B cell (primary cell): ENCODE data around the gene TMTC3. TPM values are rescaled to one million over a fixed set of nuclear protein-coding genes. Genes with fewer than 3 reads are reported as not detected.

ENCODE experiments used
- ATAC-seq: fragments of 200-7000 bp; cut with Tn5 transposase; one replicate; pipeline ENCODE4 v1.10.0; 2021; ENCODE audit warnings: low read depth, mild to moderate bottlenecking, moderate number of reproducible peaks, moderate library complexity
- CTCF ChIA-PET: fragments of 350-600 bp; sonication (Branson Sonifier 250); formaldehyde crosslinking; loops from one replicate; lab custom pipeline; 2021; ENCODE audit warnings: antibody characterized with exemption, inconsistent platforms; lab: Charles Lee
- POLR2A ChIA-PET: fragments of 350-600 bp; sonication (Branson Sonifier 250); formaldehyde crosslinking; loops from one replicate; lab custom pipeline; 2021; ENCODE audit warnings: antibody characterized with exemption; lab: Charles Lee
- DNase-seq: peaks from one replicate; pipeline ENCODE4 v3.0.0; 2013
- H2AFZ ChIP-seq: 2 replicates; pipeline ENCODE4 v1.6.1; 2012; ENCODE audit warnings: mild to moderate bottlenecking, low read depth, low read length; ENCODE audit not compliant: insufficient read depth, poor library complexity, severe bottlenecking
- H3K27ac ChIP-seq, 2 donors: 1 replicate in 1 of 2; 2 replicates in 1 of 2; pipeline ENCODE4 v1.5.1; 2012 to 2013; ENCODE audit warnings: low read length in 2 of 2, mild to moderate bottlenecking in 2 of 2, moderate library complexity in 1 of 2
- H3K27me3 ChIP-seq, 4 experiments: fragments of 200-600 bp in 1 of 4; sonication (generic) in 1 of 4; replicated peaks in 1 of 4; 1 replicate in 2 of 4; 2 replicates in 2 of 4; pipeline versions ENCODE4 v1.6.1 to v1.7.0; 2013 to 2016; ENCODE audit warnings: low read length in 3 of 4, mild to moderate bottlenecking in 2 of 4, mixed read lengths in 1 of 4, moderate library complexity in 1 of 4; ENCODE audit not compliant: insufficient read depth in 4 of 4, control insufficient read depth in 3 of 4; ENCODE audit errors: control extremely low read depth in 1 of 4
- H3K36me3 ChIP-seq, 2 experiments: replicated peaks in 1 of 2; 1 replicate in 1 of 2; 2 replicates in 1 of 2; pipeline versions ENCODE4 v1.6.1 to v1.7.1; 2013; ENCODE audit warnings: low read length in 1 of 2; ENCODE audit not compliant: insufficient read depth in 2 of 2, control insufficient read depth in 1 of 2; ENCODE audit errors: control extremely low read depth in 1 of 2, extremely low read depth in 1 of 2
- H3K4me1 ChIP-seq, 2 donors: fragments of 200-600 bp in 1 of 2; sonication (generic) in 1 of 2; 1 replicate in 1 of 2; 2 replicates in 1 of 2; pipeline versions ENCODE4 v1.5.1 to v1.6.1; 2013 to 2017; ENCODE audit warnings: low read length in 2 of 2; ENCODE audit not compliant: control insufficient read depth in 2 of 2, insufficient read depth in 2 of 2
- H3K4me2 ChIP-seq: replicated peaks from 2 replicates; pipeline ENCODE3; 2012; ENCODE audit warnings: mild to moderate bottlenecking, low read depth, low read length; ENCODE audit not compliant: poor library complexity, severe bottlenecking
- H3K4me3 ChIP-seq, 5 experiments: fragments of 200-600 bp in 1 of 5; sonication (generic) in 1 of 5; 1 replicate in 3 of 5; 2 replicates in 2 of 5; pipeline versions ENCODE4 v1.5.1 to v1.7.0; 2011 to 2016; ENCODE audit warnings: low read length in 4 of 5, mild to moderate bottlenecking in 4 of 5, low read depth in 2 of 5, control low read depth in 1 of 5, moderate library complexity in 1 of 5; ENCODE audit not compliant: insufficient read depth in 1 of 5; ENCODE audit errors: control extremely low read depth in 1 of 5, extremely low read depth in 1 of 5
- H3K79me2 ChIP-seq: fragments of 200-600 bp; sonication (generic); one replicate; pipeline ENCODE4 v1.6.0; 2016; ENCODE audit warnings: low read length; ENCODE audit not compliant: control insufficient read depth, insufficient read depth
- H3K9ac ChIP-seq: fragments of 200-600 bp; sonication (generic); 2 replicates; pipeline ENCODE4 v1.6.1; 2017; ENCODE audit warnings: mild to moderate bottlenecking, low read length, moderate library complexity
- H3K9me3 ChIP-seq, 3 donors: one replicate each; pipeline versions ENCODE4 v1.6.1 to v1.7.1; 2013; ENCODE audit warnings: low read length in 2 of 3; ENCODE audit not compliant: control insufficient read depth in 2 of 3, insufficient read depth in 1 of 3; ENCODE audit errors: control extremely low read depth in 1 of 3
- H4K20me1 ChIP-seq: 2 replicates; pipeline ENCODE4 v1.6.0; 2012; ENCODE audit warnings: mild to moderate bottlenecking, low read length; ENCODE audit not compliant: insufficient read depth, control insufficient read depth, poor library complexity, severe bottlenecking
- H3K27ac Mint-ChIP-seq: one replicate; pipeline ENCODE4 v1.8.0; 2021; ENCODE audit warnings: mixed read lengths
- H3K27me3 Mint-ChIP-seq: one replicate; pipeline ENCODE4 v1.8.0; 2021; ENCODE audit warnings: mixed read lengths
- H3K4me1 Mint-ChIP-seq: one replicate; pipeline ENCODE4 v1.8.0; 2021; ENCODE audit warnings: mixed read lengths
- H3K4me3 Mint-ChIP-seq: one replicate; pipeline ENCODE4 v1.8.0; 2021; ENCODE audit warnings: mixed read lengths
- H3K9me3 Mint-ChIP-seq: one replicate; pipeline ENCODE4 v1.8.0; 2022; ENCODE audit warnings: mixed read lengths; ENCODE audit not compliant: insufficient read depth
- EZH2 ChIP-seq: IDR thresholded peaks from 2 replicates; pipeline ENCODE4 v1.6.1; 2012; ENCODE audit warnings: borderline replicate concordance, low read depth, mild to moderate bottlenecking, moderate library complexity, low read length; ENCODE audit not compliant: insufficient read depth, poor library complexity, severe bottlenecking
- WGBS: methylation state at CpG from one replicate; pipeline ENCODE4 v1.1.5; 2013; ENCODE audit warnings: missing lambda C conversion rate; ENCODE audit not compliant: insufficient coverage; 5-methylcytosine and 5-hydroxymethylcytosine counted together
- intact Hi-C: fragments of 100-400 bp; cut with micrococcal nuclease; formaldehyde crosslinking; loops from one replicate; pipeline ENCODE4 v1.10.0; 2022
- polyA plus RNA-seq: library from polyadenylated mRNA; depleted of rRNA; stranded (reverse); fragments of >200 nt; gene quantifications from 2 replicates; pipeline ENCODE4 v1.2.3, GENCODE V29; 2012
- total RNA-seq, 2 donors: library from RNA; stranded (reverse); fragments of 120-200 nt in 1 of 2; gene quantifications; 1 replicate in 1 of 2; 2 replicates in 1 of 2; pipeline versions ENCODE4 v1.2.3 to v1.2.4, GENCODE V29; 2013 to 2022
- TF ChIP-seq, protein P1 (sequence below): fragments of 200-600 bp; IDR thresholded peaks from one replicate; pipeline ENCODE4 v1.8.0; 2022; ENCODE audit warnings: antibody characterized with exemption, mild to moderate bottlenecking

Gene TMTC3
- total and polyA plus RNA-seq, 2 donors (not counting 1 experiment from before 2014, with no cell fraction given), result 1.7 to 10.1 TPM

DNA sequence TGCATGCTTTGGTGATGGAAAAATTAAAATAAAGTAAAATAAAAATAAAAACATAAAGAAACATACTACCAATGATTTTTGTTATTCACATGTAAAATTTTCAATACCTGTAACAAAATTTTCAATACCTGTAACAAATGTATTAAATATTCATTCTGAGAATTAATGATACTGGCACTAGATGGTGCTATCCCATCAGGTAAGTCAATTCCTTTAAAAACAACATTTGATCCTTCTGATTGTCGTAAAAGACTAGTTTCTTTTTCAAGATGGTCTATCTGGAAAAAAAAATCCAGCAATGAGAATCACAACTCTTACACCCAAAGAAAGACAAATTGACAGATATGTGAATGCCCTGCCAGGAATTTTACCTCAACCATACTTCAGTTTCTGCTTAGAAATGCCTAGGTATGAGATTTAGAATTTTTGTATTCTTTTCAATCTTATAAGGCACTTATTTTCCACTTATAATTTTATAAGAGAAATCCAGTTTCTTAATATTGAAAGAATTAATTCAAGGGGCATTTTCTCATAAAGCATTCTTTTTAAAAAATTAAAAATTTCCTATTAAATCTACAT lies 30.9 kb upstream of the TMTC3 start:
- TF ChIP-seq EZH2, result no peak
- TF ChIP-seq, protein P1, sequence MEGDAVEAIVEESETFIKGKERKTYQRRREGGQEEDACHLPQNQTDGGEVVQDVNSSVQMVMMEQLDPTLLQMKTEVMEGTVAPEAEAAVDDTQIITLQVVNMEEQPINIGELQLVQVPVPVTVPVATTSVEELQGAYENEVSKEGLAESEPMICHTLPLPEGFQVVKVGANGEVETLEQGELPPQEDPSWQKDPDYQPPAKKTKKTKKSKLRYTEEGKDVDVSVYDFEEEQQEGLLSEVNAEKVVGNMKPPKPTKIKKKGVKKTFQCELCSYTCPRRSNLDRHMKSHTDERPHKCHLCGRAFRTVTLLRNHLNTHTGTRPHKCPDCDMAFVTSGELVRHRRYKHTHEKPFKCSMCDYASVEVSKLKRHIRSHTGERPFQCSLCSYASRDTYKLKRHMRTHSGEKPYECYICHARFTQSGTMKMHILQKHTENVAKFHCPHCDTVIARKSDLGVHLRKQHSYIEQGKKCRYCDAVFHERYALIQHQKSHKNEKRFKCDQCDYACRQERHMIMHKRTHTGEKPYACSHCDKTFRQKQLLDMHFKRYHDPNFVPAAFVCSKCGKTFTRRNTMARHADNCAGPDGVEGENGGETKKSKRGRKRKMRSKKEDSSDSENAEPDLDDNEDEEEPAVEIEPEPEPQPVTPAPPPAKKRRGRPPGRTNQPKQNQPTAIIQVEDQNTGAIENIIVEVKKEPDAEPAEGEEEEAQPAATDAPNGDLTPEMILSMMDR, result peak; percentile 42
- H3K36me3 ChIP-seq, result peaks cover 1 to 27% of the 10 kb centered on the region in 2 experiments
- H3K4me1 Mint-ChIP-seq, result peaks cover 2% of the 10 kb centered on the region
- H3K27ac ChIP-seq, result no peak overlapping the region
- no peaks in the 10 kb centered on the region for H3K9me3 ChIP-seq
- no peaks in the 10 kb centered on the region for H3K9me3 Mint-ChIP-seq
- H3K4me3 Mint-ChIP-seq, result no peak overlapping the region
- no peaks in the 10 kb centered on the region for H4K20me1 ChIP-seq
- WGBS, result no CpG with 5 or more reads among the region's 1 CpG
- no peaks in the 10 kb centered on the region for H3K4me1 ChIP-seq
- H2AFZ ChIP-seq, result no peak overlapping the region
- no peaks in the 10 kb centered on the region for H3K79me2 ChIP-seq
- peak; percentile 26 for DNase-seq
- no peak overlapping the region for H3K4me2 ChIP-seq
- no peak overlapping the region for H3K9ac ChIP-seq
- no peak overlapping the region for H3K27ac Mint-ChIP-seq
- H3K4me3 ChIP-seq, result no peak overlapping the region
- no peaks in the 10 kb centered on the region for H3K27me3 Mint-ChIP-seq
- POLR2A ChIA-PET, result no interaction called here
- no peak for ATAC-seq
- H3K27me3 ChIP-seq, result no peaks in the 10 kb centered on the region
- CTCF ChIA-PET, result interaction anchor here (1.4 kb wide), 1 partner anchor 10 kb away, joined by 3 read pairs; no protein-coding TSS in a partner anchor
- intact Hi-C loops, result loop anchor here (2.0 to 5.0 kb wide), 2 partner anchors 32 to 906 kb away; partner anchors contain the start of genes CEP290 and TMTC3

DNA sequence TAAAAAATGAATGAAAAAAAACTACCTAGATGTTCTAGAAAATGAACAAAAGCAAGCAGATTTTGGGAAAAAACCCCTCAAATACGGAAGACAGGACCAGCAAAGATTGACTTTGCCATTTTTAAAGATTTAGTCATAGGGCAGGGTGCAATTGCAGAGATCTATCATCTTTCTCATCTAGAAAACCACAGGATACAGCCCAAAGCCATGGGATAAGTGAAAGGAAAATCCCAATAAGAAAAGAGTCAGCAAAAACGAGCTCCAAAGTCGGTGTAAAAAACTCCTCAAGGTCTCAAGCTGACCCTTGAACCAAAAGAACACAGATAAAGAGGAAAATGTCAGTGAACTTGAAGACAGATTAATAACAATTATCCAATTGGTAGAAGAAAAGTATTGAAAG lies 28.2 kb upstream of the TMTC3 start:
- Mint-ChIP-seq H3K4me1 (peaks cover 2% of the 10 kb centered on the region), H3K27ac (no peak overlapping the region), H3K4me3 (no peak overlapping the region), H3K9me3 (no peaks in the 10 kb centered on the region), H3K27me3 (no peaks in the 10 kb centered on the region)
- Histone ChIP-seq H3K4me2 (no peak overlapping the region), H3K79me2 (no peaks in the 10 kb centered on the region), H3K27me3 (no peaks in the 10 kb centered on the region), H3K27ac (no peak overlapping the region), H3K36me3 (peaks cover 3 to 43% of the 10 kb centered on the region in 2 experiments), H4K20me1 (no peaks in the 10 kb centered on the region), H2AFZ (no peak overlapping the region), H3K4me3 (no peak overlapping the region), H3K9me3 (no peaks in the 10 kb centered on the region), H3K9ac (no peak overlapping the region), H3K4me1 (no peaks in the 10 kb centered on the region)
- TF ChIP-seq, protein P1, result no peak
- no peak for TF ChIP-seq EZH2
- WGBS, result no CpG with 5 or more reads among the region's 3 CpGs
- ATAC-seq, result no peak
- POLR2A ChIA-PET, result no interaction called here
- no peak for DNase-seq
- intact Hi-C loops, result loop anchor here (5.0 kb wide), 1 partner anchor 903 kb away; no protein-coding TSS in a partner anchor
- CTCF ChIA-PET, result no interaction called here
